DND-41 (cell line): ENCODE measurements around the gene PITPNM2.

Source experiments
- ATAC-seq: fragments of 200-7000 bp; cut with Tn5 transposase; 3 replicates; pipeline ENCODE4 v1.9.1; 2021; ENCODE audit warnings: low read depth; ENCODE audit not compliant: insufficient read depth
- DNase-seq: peaks from one replicate; pipeline ENCODE4 v3.0.0-alpha.2; 2020
- H2AFZ ChIP-seq: 2 replicates; pipeline ENCODE4 v1.6.0; 2012; ENCODE audit warnings: low read depth, low read length
- H3K27ac ChIP-seq: 2 replicates; pipeline ENCODE4 v1.5.1; 2012; ENCODE audit warnings: low read length, inconsistent platforms
- H3K27me3 ChIP-seq: fragments of 200-600 bp; sonication (generic); 2 replicates; pipeline ENCODE4 v1.6.0; 2012; ENCODE audit warnings: low read length, mild to moderate bottlenecking, inconsistent platforms; ENCODE audit not compliant: insufficient read depth, poor library complexity
- H3K36me3 ChIP-seq: 2 replicates; pipeline ENCODE4 v1.5.1; 2012; ENCODE audit warnings: low read length, inconsistent platforms; ENCODE audit not compliant: insufficient read depth
- H3K4me1 ChIP-seq: 2 replicates; pipeline ENCODE4 v1.5.1; 2012; ENCODE audit warnings: mild to moderate bottlenecking, low read length; ENCODE audit not compliant: insufficient read depth
- H3K4me2 ChIP-seq: 2 replicates; pipeline ENCODE4 v1.6.0; 2012; ENCODE audit warnings: mild to moderate bottlenecking, moderate library complexity, low read length, inconsistent platforms; ENCODE audit not compliant: insufficient read depth
- H3K4me3 ChIP-seq, 2 experiments: fragments of 200-600 bp in 1 of 2; shearing (Covaris generic) in 1 of 2; 2 replicates each; pipeline ENCODE4 v1.5.1; 2012 to 2016; ENCODE audit warnings: inconsistent platforms in 2 of 2, low read length in 2 of 2, mild to moderate bottlenecking in 2 of 2, low read depth in 1 of 2, moderate library complexity in 1 of 2
- H3K79me2 ChIP-seq: 2 replicates; pipeline ENCODE4 v1.6.0; 2012; ENCODE audit warnings: low read length, inconsistent platforms; ENCODE audit not compliant: insufficient read depth
- H3K9ac ChIP-seq: 2 replicates; pipeline ENCODE4 v1.6.0; 2012; ENCODE audit warnings: low read depth, mild to moderate bottlenecking, inconsistent platforms, low read length, moderate library complexity
- H3K9me3 ChIP-seq: 2 replicates; pipeline ENCODE4 v1.5.1; 2012; ENCODE audit warnings: low read length, moderate library complexity, mild to moderate bottlenecking, inconsistent platforms; ENCODE audit not compliant: insufficient read depth, severe bottlenecking
- H4K20me1 ChIP-seq: 2 replicates; pipeline ENCODE4 v1.6.0; 2012; ENCODE audit warnings: low read length; ENCODE audit not compliant: insufficient read depth
- CTCF ChIP-seq: IDR thresholded peaks from 2 replicates; pipeline ENCODE4 v1.5.1; 2012; ENCODE audit warnings: borderline replicate concordance, low read length, moderate library complexity, mild to moderate bottlenecking; ENCODE audit not compliant: poor library complexity, severe bottlenecking; ENCODE audit errors: extremely low read depth
- EZH2 ChIP-seq: IDR thresholded peaks from 3 replicates; pipeline ENCODE4 v1.6.1; 2012; ENCODE audit warnings: borderline replicate concordance, low read depth, mild to moderate bottlenecking, moderate library complexity, low read length, inconsistent platforms; ENCODE audit not compliant: severe bottlenecking

PITPNM2 gene

GRCh38 chr12:123126294-123127181 lies 24.4 kb downstream of the PITPNM2 start:
- no peaks in the 10 kb centered on the region for H3K36me3 ChIP-seq
- no peaks in the 10 kb centered on the region for H3K9me3 ChIP-seq
- peaks cover 2% of the 10 kb centered on the region; the same call in 1 of the 2 replicates for H3K79me2 ChIP-seq
- H2AFZ ChIP-seq: no peak overlapping the region; the same call in 1 of the 2 replicates
- ATAC-seq: no peak
- no peak overlapping the region for H3K9ac ChIP-seq
- H3K4me1 ChIP-seq: peaks cover 10% of the 10 kb centered on the region
- no peak overlapping the region for H3K4me3 ChIP-seq
- H4K20me1 ChIP-seq: no peaks in the 10 kb centered on the region
- no peak for DNase-seq
- no peak overlapping the region; the same call in 1 of the 2 replicates for H3K27ac ChIP-seq
- no peak overlapping the region for H3K4me2 ChIP-seq
- H3K27me3 ChIP-seq: no peaks in the 10 kb centered on the region
- no peak for TF ChIP-seq EZH2
- TF ChIP-seq CTCF: no peak

- H3K9me3 ChIP-seq: no peaks in the 10 kb centered on the region
- TF ChIP-seq CTCF (no peak), EZH2 (no peak)
- no peak overlapping the region for H2AFZ ChIP-seq
- no peaks in the 10 kb centered on the region for H3K27me3 ChIP-seq
- no peak overlapping the region for H3K4me2 ChIP-seq
- DNase-seq (no peak), ATAC-seq (peak; percentile 54)
- no peaks in the 10 kb centered on the region for H3K79me2 ChIP-seq
- no peaks in the 10 kb centered on the region for H3K4me1 ChIP-seq
- H3K9ac ChIP-seq: no peak overlapping the region
- H3K27ac ChIP-seq: peak overlapping the region; percentile 5; the same call in 1 of the 2 replicates
- H3K36me3 ChIP-seq: no peaks in the 10 kb centered on the region
- H4K20me1 ChIP-seq: no peaks in the 10 kb centered on the region
- H3K4me3 ChIP-seq: no peak overlapping the region
These were observed 28.3 kb downstream of the PITPNM2 start for GRCh38 chr12:123122626-123123025.

- Histone ChIP-seq H3K4me2 (no peak overlapping the region), H3K27ac (no peak overlapping the region), H3K9me3 (no peaks in the 10 kb centered on the region), H3K36me3 (no peaks in the 10 kb centered on the region), H3K79me2 (0 out of 2 replicates have a peak, but pooled peaks cover 4% of the 10 kb centered on the region), H3K27me3 (peaks cover 3% of the 10 kb centered on the region), H3K9ac (no peak overlapping the region), H2AFZ (no peak overlapping the region), H3K4me3 (no peak overlapping the region), H3K4me1 (no peaks in the 10 kb centered on the region), H4K20me1 (peaks cover 2% of the 10 kb centered on the region; the same call in 1 of the 2 replicates)
- DNase-seq (no peak), ATAC-seq (no peak)
- TF ChIP-seq CTCF: no peak
- no peak for TF ChIP-seq EZH2
These were observed 29.2 kb downstream of the PITPNM2 start for GRCh38 chr12:123121670-123122069.
